RWPE1 (cell line): ENCODE measurements around the gene ITPRID2.
"Not testable (repeated sequence)": the region's sequence is repeated elsewhere in the genome, so short reads cannot be mapped to it uniquely, and the experiment has no call there.

ENCODE experiments used
- CTCF ChIA-PET: fragments of 350-600 bp; sonication (Branson Sonifier 250); formaldehyde crosslinking; extraction: SDS; loops from one replicate; lab custom pipeline; 2021; lab: Yijun Ruan, JAX
- POLR2A ChIA-PET: fragments of 400-600 bp; formaldehyde crosslinking; extraction: SDS; loops from one replicate; lab custom pipeline; 2020; ENCODE audit warnings: antibody characterized with exemption; ENCODE audit not compliant: low non-redundant PET; lab: Yijun Ruan, JAX
- DNase-seq: peaks from one replicate; pipeline ENCODE4 v3.0.0; 2012; ENCODE audit warnings: low spot score
- H3K27ac ChIP-seq: fragments of 450-650 bp; 2 replicates; pipeline ENCODE4 v1.5.1; 2017
- TF ChIP-seq, protein P1 (sequence below): fragments of 450-650 bp; conservative IDR thresholded peaks from 2 replicates; pipeline ENCODE4 v1.5.1; 2017; ENCODE audit warnings: low read depth, mild to moderate bottlenecking

ITPRID2 gene

GRCh38 chr2:181958726-181959125 is 67.2 kb downstream of the ITPRID2 start:
- TF ChIP-seq, protein P1, sequence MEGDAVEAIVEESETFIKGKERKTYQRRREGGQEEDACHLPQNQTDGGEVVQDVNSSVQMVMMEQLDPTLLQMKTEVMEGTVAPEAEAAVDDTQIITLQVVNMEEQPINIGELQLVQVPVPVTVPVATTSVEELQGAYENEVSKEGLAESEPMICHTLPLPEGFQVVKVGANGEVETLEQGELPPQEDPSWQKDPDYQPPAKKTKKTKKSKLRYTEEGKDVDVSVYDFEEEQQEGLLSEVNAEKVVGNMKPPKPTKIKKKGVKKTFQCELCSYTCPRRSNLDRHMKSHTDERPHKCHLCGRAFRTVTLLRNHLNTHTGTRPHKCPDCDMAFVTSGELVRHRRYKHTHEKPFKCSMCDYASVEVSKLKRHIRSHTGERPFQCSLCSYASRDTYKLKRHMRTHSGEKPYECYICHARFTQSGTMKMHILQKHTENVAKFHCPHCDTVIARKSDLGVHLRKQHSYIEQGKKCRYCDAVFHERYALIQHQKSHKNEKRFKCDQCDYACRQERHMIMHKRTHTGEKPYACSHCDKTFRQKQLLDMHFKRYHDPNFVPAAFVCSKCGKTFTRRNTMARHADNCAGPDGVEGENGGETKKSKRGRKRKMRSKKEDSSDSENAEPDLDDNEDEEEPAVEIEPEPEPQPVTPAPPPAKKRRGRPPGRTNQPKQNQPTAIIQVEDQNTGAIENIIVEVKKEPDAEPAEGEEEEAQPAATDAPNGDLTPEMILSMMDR: no peak
- no peak for DNase-seq
- ChIA-PET POLR2A (no interaction called here), CTCF (no interaction called here)
- H3K27ac ChIP-seq: no peak overlapping the region

DNA sequence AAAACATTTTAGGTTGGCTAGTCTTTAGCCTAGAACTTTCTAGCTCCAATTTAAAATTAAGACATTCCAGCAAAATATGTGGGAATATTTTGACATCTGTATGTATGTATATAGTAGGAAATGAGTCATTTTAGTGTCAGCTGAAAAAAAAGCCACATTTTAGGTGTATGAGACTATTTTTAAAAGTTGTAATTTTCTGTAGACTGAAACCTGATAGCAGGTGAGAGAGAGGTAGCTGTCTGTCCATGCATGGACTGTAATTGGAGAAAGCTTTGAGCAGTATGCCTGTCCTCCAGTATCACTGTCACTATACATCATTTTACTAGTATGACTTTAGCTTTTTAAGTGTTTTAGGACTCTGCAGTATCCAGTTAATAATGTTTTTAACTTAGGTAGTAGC is 68.0 kb downstream of the ITPRID2 start:
- TF ChIP-seq, protein P1: no peak
- DNase-seq: no peak
- no peak overlapping the region for H3K27ac ChIP-seq
- CTCF ChIA-PET: no interaction called here
- POLR2A ChIA-PET: no interaction called here

DNA sequence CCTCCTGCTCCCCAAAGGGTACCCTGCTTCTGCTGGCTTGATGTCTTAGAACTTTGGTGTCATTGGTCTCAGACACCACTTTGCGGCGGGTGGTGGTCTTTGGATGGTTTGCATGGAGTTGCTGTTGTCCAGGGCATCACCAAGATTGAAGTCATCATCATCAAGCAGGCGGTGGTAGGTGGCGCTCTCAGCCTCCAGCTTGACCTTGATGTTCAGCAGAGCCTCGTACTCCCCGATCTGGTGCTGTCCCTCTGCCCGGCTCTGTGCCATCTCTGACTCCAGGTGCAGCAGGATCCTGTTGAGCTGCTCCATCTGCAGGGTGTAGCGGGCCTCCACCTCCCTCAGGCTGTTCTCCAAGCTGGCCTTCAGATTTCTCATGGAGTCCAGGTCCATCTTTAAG is 69.6 kb downstream of the ITPRID2 start:
- POLR2A ChIA-PET, CTCF ChIA-PET, DNase-seq, H3K27ac ChIP-seq: not testable (repeated sequence)

- DNase-seq: no peak
- TF ChIP-seq, protein P1: no peak
- ChIA-PET POLR2A (no interaction called here), CTCF (no interaction called here)
- H3K27ac ChIP-seq: no peak overlapping the region
These were observed 70.6 kb downstream of the ITPRID2 start for GRCh38 chr2:181962142-181962541.

GRCh38 chr2:181970160-181970794 is 78.7 kb downstream of the ITPRID2 start:
- no peak for DNase-seq
- POLR2A ChIA-PET: no interaction called here
- H3K27ac ChIP-seq: no peak overlapping the region
- TF ChIP-seq, protein P1: no peak
- CTCF ChIA-PET: no interaction called here

- DNase-seq: no peak
- CTCF ChIA-PET: no interaction called here
- no peak overlapping the region for H3K27ac ChIP-seq
- POLR2A ChIA-PET: no interaction called here
- TF ChIP-seq, protein P1: no peak
These were observed 79.5 kb downstream of the ITPRID2 start for GRCh38 chr2:181971032-181971431.

- TF ChIP-seq, protein P1: no peak
- ChIA-PET POLR2A (no interaction called here), CTCF (no interaction called here)
- DNase-seq: no peak
- no peak overlapping the region for H3K27ac ChIP-seq
These were observed 81.1 kb downstream of the ITPRID2 start for GRCh38 chr2:181972431-181973170.
